Testis (tissue), 3 donors: ENCODE measurements around the gene ADAMTS16. TPM values are rescaled to one million over a fixed set of nuclear protein-coding genes. Genes with fewer than 3 reads are reported as not detected.

Experiments
- DNase-seq: peaks from one replicate; pipeline ENCODE4 v3.0.0-alpha.2; 2019
- H3K27ac ChIP-seq, 2 donors: fragments of 200-600 bp; sonication (generic); one replicate each; pipeline ENCODE4 v1.5.1; 2019
- H3K27me3 ChIP-seq: fragments of 200-600 bp; sonication (generic); one replicate; pipeline ENCODE4 v1.5.1; 2019
- H3K36me3 ChIP-seq: fragments of 200-600 bp; sonication (generic); one replicate; pipeline ENCODE4 v1.5.1; 2017; ENCODE audit warnings: low read depth; ENCODE audit errors: missing control alignments
- H3K4me1 ChIP-seq: fragments of 200-600 bp; sonication (generic); one replicate; pipeline ENCODE4 v1.5.1; 2019
- H3K4me3 ChIP-seq, 2 donors: fragments of 200-600 bp; sonication (generic); one replicate each; pipeline ENCODE4 v1.5.1; 2017 to 2019
- H3K9me3 ChIP-seq: fragments of 200-600 bp; sonication (generic); one replicate; pipeline ENCODE4 v1.5.1; 2017
- CTCF ChIP-seq, 3 experiments: fragments of 450-650 bp in 2 of 3; fragments of 200-600 bp in 1 of 3; sonication (generic) in 1 of 3; IDR thresholded peaks; one replicate each; pipeline ENCODE4 v1.5.1; 2016 to 2019; ENCODE audit warnings: antibody characterized with exemption in 3 of 3, mild to moderate bottlenecking in 2 of 3, moderate library complexity in 1 of 3
- POLR2A ChIP-seq: fragments of 450-650 bp; IDR thresholded peaks from one replicate; pipeline ENCODE4 v1.6.1; 2017; ENCODE audit warnings: antibody characterized with exemption, mild to moderate bottlenecking, moderate library complexity
- WGBS, 2 donors: methylation state at CpG; one replicate each; pipeline ENCODE4 v1.1.5; 2018; 5-methylcytosine and 5-hydroxymethylcytosine counted together
- intact Hi-C: fragments of 100-400 bp; cut with DNase I; formaldehyde crosslinking; loops from one replicate; pipeline ENCODE4 v1.15.1; 2023; ENCODE audit warnings: low total_unique reads
- polyA plus RNA-seq: library from polyadenylated mRNA; stranded (reverse); fragments of 350-450 nt; fragmentation: Illumina TruSeq; extraction: RNeasy Lipid Tissue Mini Kit (QIAGEN cat#74804); gene quantifications from one replicate; pipeline ENCODE4 v1.2.3, GENCODE V29; 2014; ENCODE audit warnings: low read depth, low replicate concordance; ENCODE audit not compliant: insufficient read depth
- total RNA-seq, 2 donors: library from RNA; depleted of rRNA; stranded (reverse); fragments of >200 nt; gene quantifications; one replicate each; pipeline ENCODE4 v1.2.3, GENCODE V29; 2016

Gene ADAMTS16
- total and polyA plus RNA-seq, 3 donors from 2014 or later, result 0.16 to 4.7 (median 0.37) TPM

GRCh38 chr5:5103245-5103644, 36.9 kb upstream of the ADAMTS16 start:
- Histone ChIP-seq H3K36me3 (no peaks in the 10 kb centered on the region), H3K9me3 (no peaks in the 10 kb centered on the region), H3K27ac (no peak overlapping the region), H3K4me1 (no peaks in the 10 kb centered on the region), H3K4me3 (no peak overlapping the region), H3K27me3 (no peaks in the 10 kb centered on the region)
- WGBS, 2 donors, result 57 to 59% methylated on average over 4 of the region's 4 CpGs
- no peak for TF ChIP-seq POLR2A
- TF ChIP-seq CTCF (IDR thresholded peaks at IDR 0.05), result no peak
- intact Hi-C loops, result no loop called here
- DNase-seq, result no peak

GRCh38 chr5:5104550-5104949, 35.6 kb upstream of the ADAMTS16 start:
- no peak overlapping the region for H3K27ac ChIP-seq
- H3K9me3 ChIP-seq, result no peaks in the 10 kb centered on the region
- H3K27me3 ChIP-seq, result no peaks in the 10 kb centered on the region
- intact Hi-C loops, result no loop called here
- H3K36me3 ChIP-seq, result no peaks in the 10 kb centered on the region
- no peak for DNase-seq
- WGBS, 2 donors, result 83 to 92% methylated on average over 1 of the region's 1 CpG
- no peaks in the 10 kb centered on the region for H3K4me1 ChIP-seq
- H3K4me3 ChIP-seq, result no peak overlapping the region
- TF ChIP-seq CTCF (IDR thresholded peaks at IDR 0.05) (no peak), POLR2A (no peak)

GRCh38 chr5:5105531-5105930, 34.6 kb upstream of the ADAMTS16 start:
- Histone ChIP-seq H3K36me3 (no peaks in the 10 kb centered on the region), H3K27ac (no peak overlapping the region), H3K4me1 (no peaks in the 10 kb centered on the region), H3K4me3 (no peak overlapping the region), H3K9me3 (no peaks in the 10 kb centered on the region), H3K27me3 (no peaks in the 10 kb centered on the region)
- intact Hi-C loops, result no loop called here
- 73 to 82% methylated on average over 1 of the region's 1 CpG for WGBS, 2 donors
- TF ChIP-seq POLR2A, result no peak
- TF ChIP-seq CTCF (IDR thresholded peaks at IDR 0.05), result no peak
- no peak for DNase-seq

GRCh38 chr5:5116956-5117355, 23.2 kb upstream of the ADAMTS16 start:
- Histone ChIP-seq H3K27me3 (no peaks in the 10 kb centered on the region), H3K36me3 (no peaks in the 10 kb centered on the region), H3K4me1 (no peaks in the 10 kb centered on the region), H3K9me3 (no peaks in the 10 kb centered on the region), H3K27ac (no peak overlapping the region), H3K4me3 (no peak overlapping the region)
- intact Hi-C loops, result no loop called here
- DNase-seq, result no peak
- no peak for TF ChIP-seq CTCF (IDR thresholded peaks at IDR 0.05)
- TF ChIP-seq POLR2A, result no peak

GRCh38 chr5:5122776-5123175, 17.4 kb upstream of the ADAMTS16 start:
- WGBS, 2 donors, result 56 to 71% methylated on average over 3 of the region's 3 CpGs
- TF ChIP-seq CTCF (IDR thresholded peaks at IDR 0.05) (no peak), POLR2A (no peak)
- DNase-seq, result no peak
- Histone ChIP-seq H3K27ac (no peak overlapping the region), H3K4me1 (no peaks in the 10 kb centered on the region), H3K27me3 (no peaks in the 10 kb centered on the region), H3K9me3 (no peaks in the 10 kb centered on the region), H3K36me3 (no peaks in the 10 kb centered on the region), H3K4me3 (no peak overlapping the region)
- intact Hi-C loops, result no loop called here
